K562 (cell line): ENCODE measurements around the gene CTXN1.

ENCODE experiments used
- EP300 ChIP-seq: IDR thresholded peaks from 2 replicates; pipeline ENCODE4 v1.6.1; 2012; ENCODE audit warnings: low read length, improper control_type of control experiment
- MXI1 ChIP-seq: IDR thresholded peaks from 2 replicates; pipeline ENCODE4 v1.6.1; 2011; ENCODE audit warnings: low read depth, mild to moderate bottlenecking, improper control_type of control experiment, low read length
- PRMT5 ChIP-seq: sonication (generic); formaldehyde crosslinking; IDR thresholded peaks from 2 replicates; pipeline ENCODE4 v1.5.0; 2020; ENCODE audit warnings: missing genetic modification reagents
- SREBF2 ChIP-seq: sonication (generic); formaldehyde crosslinking; IDR thresholded peaks from 2 replicates; pipeline ENCODE4 v1.4.0; 2020; ENCODE audit warnings: mild to moderate bottlenecking, missing genetic modification reagents

DNA sequence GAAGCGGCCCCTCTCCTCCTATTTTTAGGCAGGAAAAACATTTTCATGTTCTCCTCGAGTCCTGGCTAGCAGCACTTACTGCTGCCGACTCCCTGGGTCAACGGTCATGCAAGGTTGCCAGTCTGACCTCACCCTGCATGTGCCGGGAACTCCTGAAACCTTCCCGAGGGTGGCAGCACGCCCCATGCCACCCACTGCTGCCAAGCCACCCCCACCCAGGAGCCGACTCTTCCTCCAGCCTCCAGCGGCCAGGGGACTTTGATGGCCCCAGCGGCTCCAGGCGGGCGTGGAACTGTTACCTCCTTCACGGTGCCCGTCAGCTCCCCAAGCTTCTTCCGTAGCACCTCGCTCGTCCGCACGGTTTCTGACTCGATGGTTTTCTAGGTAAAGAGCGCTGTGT lies 8.8 kb upstream of the CTXN1 start:
- TF ChIP-seq MXI1 (no peak), PRMT5 (CRISPR knock-in tag) (no peak), SREBF2 (CRISPR knock-in tag) (no peak), EP300 (no peak)
